Islet precursor cell (in vitro differentiated cells): ENCODE measurements around the gene SCRT2.
"Not testable (repeated sequence)": the region's sequence is repeated elsewhere in the genome, so short reads cannot be mapped to it uniquely, and the experiment has no call there.

Source experiments
- DNase-seq: peaks from one replicate; pipeline ENCODE4 v3.0.0-alpha.2; 2018

The SCRT2 gene

GRCh38 chr20:675453-676314 is at the start of gene SCRT2:
TSS of gene SCRT2 (minus strand) at chr20:675802. CDS start at chr20:675601, 201 bp downstream.
- DNase-seq = peak; percentile 90

DNA sequence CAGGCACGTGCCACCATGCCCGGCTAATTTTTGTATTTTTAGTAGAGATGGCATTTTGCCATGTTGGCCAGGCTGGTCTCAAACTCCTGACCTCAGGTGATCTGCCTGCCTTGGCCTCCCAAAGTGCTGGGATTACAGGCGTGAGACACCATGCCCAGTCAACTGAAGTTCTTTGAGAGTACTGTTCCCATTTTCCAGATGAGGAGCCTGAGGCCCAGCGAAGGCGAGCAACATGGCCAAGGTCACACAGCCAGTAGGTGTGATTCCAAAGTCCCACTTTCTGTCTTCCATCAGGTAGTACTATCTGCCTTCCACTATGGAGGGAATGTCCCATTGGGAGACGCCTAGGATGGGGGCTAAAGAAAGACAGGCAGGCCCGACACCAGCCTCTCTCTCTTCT is 49.2 kb upstream of the SCRT2 start:
- not testable (repeated sequence) for DNase-seq

DNA sequence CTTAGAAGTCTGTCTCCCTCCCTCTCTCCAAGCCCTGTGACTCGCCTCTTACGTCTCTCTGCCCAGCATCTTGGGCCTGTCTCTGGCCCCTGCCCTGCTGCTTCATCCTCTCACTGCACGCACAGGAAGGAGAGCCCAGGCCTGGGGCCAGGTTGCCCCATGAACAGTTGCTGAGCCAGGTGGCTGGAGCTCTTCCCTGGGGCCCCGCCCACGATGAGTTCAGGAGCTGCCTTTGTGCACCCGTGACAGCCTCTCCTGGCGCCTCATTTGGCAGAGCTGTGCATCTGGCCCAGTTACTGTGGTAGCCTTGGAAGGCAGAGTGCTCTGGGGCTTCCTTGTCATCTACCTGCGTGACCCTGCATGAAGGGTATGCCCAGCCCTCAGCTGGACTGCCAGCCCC is 48.2 kb upstream of the SCRT2 start:
- no peak for DNase-seq

GRCh38 chr20:722822-723644 is 47.4 kb upstream of the SCRT2 start:
- no peak for DNase-seq

DNA sequence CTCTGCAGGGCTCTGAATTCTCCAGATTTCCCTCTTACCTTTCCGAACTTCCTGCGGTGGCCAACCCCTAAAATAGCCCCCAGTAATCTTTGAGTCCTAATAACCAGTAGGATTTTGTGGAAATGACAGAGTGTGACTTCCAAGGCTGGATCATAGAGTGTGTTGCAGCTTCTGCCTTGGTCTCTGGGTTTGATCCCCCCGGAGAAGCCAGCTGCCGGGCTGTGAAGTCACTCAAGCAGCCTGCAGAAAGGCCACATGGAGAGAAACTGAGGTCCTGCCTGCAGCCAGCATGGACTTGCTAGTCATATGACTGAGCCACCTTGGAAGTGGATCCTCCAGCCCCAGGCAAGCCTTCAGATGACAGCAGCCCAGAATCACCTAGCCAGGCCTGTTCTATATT is 46.3 kb upstream of the SCRT2 start:
- no peak for DNase-seq

DNA sequence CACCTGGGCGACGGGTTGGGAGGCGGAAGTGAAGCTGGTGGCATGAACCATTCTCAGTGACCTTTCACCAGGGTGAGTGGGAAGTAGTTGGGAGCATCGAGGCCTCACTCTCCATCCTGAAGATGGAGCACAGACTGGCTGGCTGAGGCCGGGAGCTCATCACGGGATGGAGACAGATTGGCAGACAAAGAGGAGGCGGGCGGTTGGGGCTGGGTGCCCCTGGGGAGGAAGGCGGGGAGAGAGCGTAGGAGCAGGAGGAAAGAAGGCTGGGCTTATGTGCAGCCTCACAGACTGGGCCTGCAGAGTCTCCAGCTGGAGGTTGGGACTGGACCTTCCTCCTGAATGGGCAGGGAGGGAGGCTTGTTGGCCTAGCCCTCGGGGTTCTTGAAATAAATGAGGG is 44.2 kb upstream of the SCRT2 start:
- DNase-seq = no peak

- DNase-seq = no peak
Measured at GRCh38 chr20:719068-719467, 43.5 kb upstream of the SCRT2 start.

DNA sequence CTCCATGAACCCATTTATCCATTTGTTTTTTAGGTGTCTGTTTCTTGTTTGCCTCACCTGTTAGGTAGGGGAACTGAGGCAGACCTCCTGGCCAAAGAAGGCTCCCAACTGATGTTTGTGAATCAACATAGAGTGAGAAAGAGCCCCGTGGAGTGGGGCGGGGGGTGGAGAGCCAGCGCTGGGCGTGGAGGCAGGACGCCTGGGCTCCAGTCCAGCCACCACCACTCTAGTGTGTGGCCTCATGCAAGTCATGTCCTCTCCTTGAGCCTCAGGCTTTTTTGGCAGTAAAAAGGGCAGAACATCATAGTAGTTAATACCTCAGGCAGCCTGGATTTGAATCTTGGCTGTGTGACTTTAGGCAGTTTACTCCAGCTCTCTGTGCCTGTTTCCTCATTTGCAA is 42.2 kb upstream of the SCRT2 start:
- DNase-seq = no peak

GRCh38 chr20:717271-717670 is 41.7 kb upstream of the SCRT2 start:
- no peak for DNase-seq

DNA sequence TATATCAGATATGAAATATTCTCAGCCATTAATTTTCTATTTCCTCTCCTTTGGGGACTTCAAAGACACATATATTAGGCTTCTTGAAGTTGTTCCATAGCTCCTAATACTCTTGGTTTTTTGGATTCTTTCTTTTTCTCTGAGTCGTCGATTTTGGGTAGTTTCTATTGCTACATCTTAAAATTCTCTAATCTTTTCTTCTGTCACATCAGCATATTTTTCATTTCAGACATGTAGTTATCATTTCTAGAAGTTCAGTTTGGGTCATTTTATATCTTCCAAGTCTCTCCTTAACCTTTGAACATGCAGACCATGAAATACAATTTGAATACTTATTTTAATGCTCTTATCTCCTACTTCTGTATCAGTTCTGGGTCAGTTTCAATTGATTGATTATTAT is 38.9 kb upstream of the SCRT2 start:
- DNase-seq = no peak

- peak; percentile 50 for DNase-seq
Measured at GRCh38 chr20:711576-711975, 36.0 kb upstream of the SCRT2 start.

DNA sequence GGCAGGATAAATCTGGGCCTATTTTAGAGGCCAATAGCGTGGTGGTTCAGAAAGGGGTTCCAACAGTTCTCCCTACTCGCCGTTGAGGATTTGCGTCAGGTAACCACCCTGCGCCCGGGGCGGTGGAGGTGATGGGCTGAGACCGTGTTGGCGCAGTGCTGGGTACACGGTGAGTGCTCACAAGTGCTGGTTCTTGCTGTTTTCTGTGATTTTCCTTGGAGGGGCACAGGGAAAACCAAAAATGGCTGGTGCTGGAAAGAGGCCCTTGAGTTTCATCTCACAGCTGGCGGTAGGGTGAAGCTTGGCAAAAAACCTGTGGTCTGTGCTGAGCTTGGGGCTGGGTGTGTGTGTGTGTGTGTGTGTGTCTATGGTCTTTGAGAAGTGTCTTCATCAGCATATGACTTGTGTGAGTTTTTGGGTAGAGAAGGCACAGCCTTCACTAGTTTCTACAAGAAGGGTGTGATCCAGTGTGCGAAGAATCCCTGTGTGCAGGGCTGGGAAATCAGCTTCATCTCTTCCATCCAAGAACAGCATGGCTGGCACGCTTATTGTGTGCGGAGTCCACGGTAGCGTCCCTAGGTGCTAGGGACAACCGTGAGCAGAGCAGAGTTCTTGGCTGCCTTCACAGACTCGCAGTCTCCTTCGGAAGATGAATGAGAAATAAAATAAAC is 35.3 kb upstream of the SCRT2 start:
- DNase-seq = peak; percentile 40

- peak; percentile 49 for DNase-seq
Measured at GRCh38 chr20:709991-710779, 34.6 kb upstream of the SCRT2 start.

DNA sequence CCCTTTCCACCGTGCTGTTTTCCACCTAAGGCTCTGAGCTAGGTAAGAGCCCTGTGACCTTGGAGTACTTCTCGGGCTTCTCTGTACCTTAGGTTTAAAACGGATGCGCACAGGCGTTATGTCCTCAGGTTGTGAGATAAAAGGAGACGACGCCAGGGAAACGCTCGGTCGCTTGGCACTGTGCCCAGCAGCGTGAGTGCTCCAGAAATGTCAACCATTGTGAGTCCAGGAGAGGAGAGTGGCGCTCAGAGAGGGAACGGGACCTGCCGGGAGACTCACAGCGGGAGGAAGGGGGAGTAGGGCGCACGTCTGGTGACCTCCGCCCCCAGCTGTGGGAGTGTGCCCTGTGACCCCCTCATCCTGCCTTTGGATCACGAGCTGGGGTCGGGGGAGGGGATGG is 33.8 kb upstream of the SCRT2 start:
- peak; percentile 35 for DNase-seq

GRCh38 chr20:708956-709355 is 33.4 kb upstream of the SCRT2 start:
- DNase-seq = peak; percentile 22

GRCh38 chr20:707451-708110 is 32.0 kb upstream of the SCRT2 start:
- no peak for DNase-seq

DNA sequence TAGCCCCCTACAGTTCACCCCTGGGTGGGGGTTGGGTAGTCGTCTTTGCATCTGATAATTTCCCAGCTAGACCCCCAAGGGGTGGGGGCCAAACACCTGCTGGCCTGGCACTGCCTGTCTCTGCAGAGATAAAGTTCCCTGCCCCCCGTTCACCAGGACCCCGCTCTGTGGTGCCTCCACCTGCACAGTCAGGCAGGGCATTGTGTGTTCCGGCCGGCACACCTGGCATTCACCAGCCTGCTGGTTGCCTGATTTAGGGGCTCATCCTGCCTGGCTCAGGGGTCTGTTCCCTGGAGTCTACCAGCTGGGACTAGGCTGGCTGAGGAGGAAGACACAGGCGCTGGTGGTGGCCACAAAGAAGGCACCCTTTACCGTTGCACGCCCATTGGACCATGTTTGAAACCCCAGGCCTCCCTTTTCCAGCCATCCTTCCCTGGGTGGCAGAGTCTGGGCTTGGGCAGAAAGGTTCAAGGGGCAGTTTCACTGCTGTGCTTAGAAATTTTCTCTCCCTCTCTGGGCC is 30.8 kb upstream of the SCRT2 start:
- DNase-seq = no peak

- no peak for DNase-seq
Measured at GRCh38 chr20:704726-705125, 29.1 kb upstream of the SCRT2 start.

- no peak for DNase-seq
Measured at GRCh38 chr20:703426-703825, 27.8 kb upstream of the SCRT2 start.

DNA sequence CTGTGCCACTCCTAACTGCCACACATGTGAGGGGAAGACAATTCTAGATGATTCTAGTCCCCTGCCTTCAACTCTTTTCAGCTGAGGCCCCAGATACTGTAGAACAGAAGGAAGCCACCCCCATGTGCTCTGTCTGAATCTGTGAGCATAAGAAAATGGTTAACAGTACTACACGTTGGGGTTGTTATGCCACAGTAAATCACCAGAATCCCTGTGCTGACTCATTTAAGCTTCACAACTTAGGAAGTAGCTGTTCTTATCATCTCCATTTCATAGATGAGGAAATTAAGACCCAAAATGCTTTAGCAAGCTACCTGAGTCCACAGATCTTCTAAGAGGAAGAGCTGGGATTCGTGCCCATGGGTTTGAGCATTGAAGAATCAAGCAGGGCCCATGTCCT is 27.4 kb upstream of the SCRT2 start:
- DNase-seq = no peak

DNA sequence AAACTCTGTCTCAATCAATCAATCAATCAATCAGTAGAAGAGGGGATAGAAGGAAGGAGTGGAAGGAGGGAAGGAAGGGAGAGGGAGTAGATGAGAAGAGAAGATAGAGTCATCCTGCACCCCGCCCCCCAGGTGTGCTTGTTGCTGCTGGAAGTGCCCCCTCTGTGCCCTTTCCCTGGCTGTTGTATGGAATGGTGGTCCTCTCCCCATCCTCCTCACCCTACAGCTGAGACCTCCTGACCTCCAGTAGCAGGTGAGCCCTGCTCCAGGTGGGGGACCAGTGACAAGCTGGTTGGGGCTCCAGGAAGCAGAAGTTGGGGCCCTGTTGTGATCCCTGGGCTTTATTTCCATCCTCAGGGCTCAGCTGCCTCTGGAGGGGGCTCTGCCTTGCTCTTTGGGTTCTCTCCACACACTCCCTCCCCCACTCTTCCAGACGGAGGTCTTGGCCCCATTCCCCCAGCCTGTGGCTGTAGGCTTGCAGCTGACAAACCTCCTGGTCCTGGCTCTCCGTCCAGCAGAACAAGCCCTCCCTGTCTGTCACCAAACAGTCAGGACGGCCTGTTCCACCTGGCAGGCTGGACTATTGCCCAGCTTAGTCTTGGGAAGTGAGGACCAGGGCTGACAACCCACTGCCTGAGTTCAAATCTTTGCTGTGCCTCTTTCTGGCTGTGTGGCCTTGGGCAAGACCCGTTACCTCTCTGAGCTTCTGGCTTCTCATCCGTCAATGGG is 26.0 kb upstream of the SCRT2 start:
- DNase-seq = no peak
